T-cell (primary cell): ENCODE results near the gene CDH22. TPM values are rescaled to one million over a fixed set of nuclear protein-coding genes. Genes with fewer than 3 reads are reported as not detected.

Experiments
- ATAC-seq, 4 experiments: fragments of 200-7000 bp in 3 of 4; fragments of 150-1000 bp in 1 of 4; cut with Tn5 transposase; replicated peaks in 1 of 4; 1 replicate in 3 of 4; 2 replicates in 1 of 4; pipeline ENCODE4 v1.10.0; 2021; ENCODE audit warnings: moderate library complexity in 3 of 4, mild to moderate bottlenecking in 2 of 4, moderate number of reproducible peaks in 1 of 4
- CTCF ChIA-PET, 2 donors: fragments of 300-600 bp; sonication (Branson Sonifier 250); formaldehyde crosslinking; loops; one replicate each; lab custom pipeline; 2022; ENCODE audit warnings: antibody characterized with exemption in 2 of 2; lab: Charles Lee
- POLR2A ChIA-PET, 2 donors: fragments of 300-600 bp; sonication (Branson Sonifier 250); formaldehyde crosslinking; loops; one replicate each; lab custom pipeline; 2022; ENCODE audit warnings: antibody characterized with exemption in 2 of 2; lab: Charles Lee
- DNase-seq, 35 experiments: peaks; one replicate each; pipeline versions ENCODE4 v3.0.0 to v3.0.0-alpha.2; 2013 to 2023
- H3K27ac ChIP-seq: one replicate; pipeline ENCODE4 v1.5.1; 2013; ENCODE audit warnings: low read length
- H3K27me3 ChIP-seq, 2 experiments: replicated peaks in 1 of 2; 1 replicate in 1 of 2; 2 replicates in 1 of 2; pipeline versions ENCODE4 v1.6.1 to v1.7.0; 2013; ENCODE audit warnings: low read length in 1 of 2, mixed read lengths in 1 of 2; ENCODE audit not compliant: control insufficient read depth in 2 of 2, insufficient read depth in 2 of 2; ENCODE audit errors: extremely low read depth in 1 of 2
- H3K36me3 ChIP-seq, 2 donors: 1 replicate in 1 of 2; 2 replicates in 1 of 2; pipeline versions ENCODE4 v1.6.1 to v1.7.0; 2013; ENCODE audit warnings: low read length in 1 of 2; ENCODE audit not compliant: control insufficient read depth in 2 of 2, insufficient read depth in 1 of 2; ENCODE audit errors: extremely low read depth in 1 of 2
- H3K4me1 ChIP-seq, 2 experiments: 1 replicate in 1 of 2; 2 replicates in 1 of 2; pipeline versions ENCODE4 v1.6.1 to v1.7.0; 2013; ENCODE audit warnings: low read length in 2 of 2, mixed read lengths in 1 of 2; ENCODE audit not compliant: insufficient read depth in 2 of 2, control insufficient read depth in 1 of 2; ENCODE audit errors: extremely low read depth in 1 of 2
- H3K4me3 ChIP-seq, 2 donors: 1 replicate in 1 of 2; 2 replicates in 1 of 2; pipeline versions ENCODE4 v1.5.1 to v1.7.0; 2013; ENCODE audit warnings: mild to moderate bottlenecking in 2 of 2, low read length in 1 of 2, moderate library complexity in 1 of 2; ENCODE audit not compliant: control insufficient read depth in 1 of 2; ENCODE audit errors: extremely low read depth in 1 of 2
- H3K9me3 ChIP-seq: 2 replicates; pipeline ENCODE4 v1.7.0; 2013
- H3K27ac Mint-ChIP-seq, 2 donors: one replicate each; pipeline ENCODE4 v1.8.0; 2020 to 2021; ENCODE audit warnings: mild to moderate bottlenecking in 2 of 2, mixed read lengths in 2 of 2
- H3K27me3 Mint-ChIP-seq, 2 donors: one replicate each; pipeline ENCODE4 v1.8.0; 2021 to 2022; ENCODE audit warnings: mixed read lengths in 2 of 2
- H3K36me3 Mint-ChIP-seq: one replicate; pipeline ENCODE4 v1.8.0; 2021; ENCODE audit warnings: mixed read lengths
- H3K4me1 Mint-ChIP-seq, 3 donors: one replicate each; pipeline ENCODE4 v1.8.0; 2020 to 2022; ENCODE audit warnings: mixed read lengths in 3 of 3, mild to moderate bottlenecking in 1 of 3
- H3K4me3 Mint-ChIP-seq, 3 donors: one replicate each; pipeline ENCODE4 v1.8.0; 2020 to 2022; ENCODE audit warnings: mild to moderate bottlenecking in 3 of 3, mixed read lengths in 3 of 3, moderate library complexity in 3 of 3
- H3K9me3 Mint-ChIP-seq, 3 donors: one replicate each; pipeline ENCODE4 v1.8.0; 2020 to 2022; ENCODE audit warnings: mixed read lengths in 3 of 3
- WGBS: methylation state at CpG from one replicate; pipeline ENCODE4 v1.1.5; 2013; ENCODE audit warnings: missing lambda C conversion rate; ENCODE audit not compliant: insufficient coverage; 5-methylcytosine and 5-hydroxymethylcytosine counted together
- total RNA-seq, 35 experiments: library from RNA in 6 of 35; stranded (reverse) in 6 of 35; fragments of 120-200 nt in 1 of 35; gene quantifications; one replicate each; pipeline versions ENCODE4 v1.2.1 to v1.2.4 and lab custom pipeline; 2013 to 2026

Gene CDH22
- total RNA-seq, 5 donors from 2014 or later (not counting 1 experiment from before 2014, with no cell fraction given): not detected

- Mint-ChIP-seq H3K36me3 (no peaks in the 10 kb centered on the region), H3K27me3 (peaks cover 51 to 66% of the 10 kb centered on the region in 2 donors), H3K27ac (no peak overlapping the region), H3K4me3 (no peak overlapping the region), H3K4me1 (no peaks in the 10 kb centered on the region), H3K9me3 (no peaks in the 10 kb centered on the region)
- ChIA-PET CTCF (no interaction called here), POLR2A (no interaction called here)
- ATAC-seq: no peak
- H3K9me3 ChIP-seq: no peaks in the 10 kb centered on the region
- H3K27me3 ChIP-seq: peaks cover 0 to 73% of the 10 kb centered on the region in 2 experiments
- H3K27ac ChIP-seq: no peak overlapping the region
- no peaks in the 10 kb centered on the region for H3K4me1 ChIP-seq
- DNase-seq: no peak
- H3K4me3 ChIP-seq: no peak overlapping the region
- 68% methylated on average over 3 of the region's 3 CpGs for WGBS
- no peaks in the 10 kb centered on the region for H3K36me3 ChIP-seq
Measured at GRCh38 chr20:46298374-46298773, 9.9 kb downstream of the CDH22 start.

GRCh38 chr20:46296526-46297250, 11.6 kb downstream of the CDH22 start:
- H3K36me3 Mint-ChIP-seq: no peaks in the 10 kb centered on the region
- H3K27ac ChIP-seq: no peak overlapping the region
- ChIA-PET POLR2A (no interaction called here), CTCF (interaction anchor here in 1 of 2 donors (0.6 to 0.7 kb wide), 2 partner anchors 53 to 155 kb away, joined by 3 read pairs; no protein-coding TSS in a partner anchor)
- no peaks in the 10 kb centered on the region for H3K9me3 ChIP-seq
- no peak overlapping the region for H3K4me3 ChIP-seq
- no peaks in the 10 kb centered on the region for H3K9me3 Mint-ChIP-seq
- no peaks in the 10 kb centered on the region for H3K4me1 Mint-ChIP-seq
- H3K4me1 ChIP-seq: no peaks in the 10 kb centered on the region
- H3K27me3 Mint-ChIP-seq: peaks cover 57 to 72% of the 10 kb centered on the region in 2 donors
- no peak for DNase-seq
- no peak overlapping the region for H3K4me3 Mint-ChIP-seq
- WGBS: 73% methylated on average over 11 of the region's 12 CpGs
- H3K27me3 ChIP-seq: peaks cover 0 to 69% of the 10 kb centered on the region in 2 experiments
- H3K36me3 ChIP-seq: no peaks in the 10 kb centered on the region
- ATAC-seq: no peak
- H3K27ac Mint-ChIP-seq: no peak overlapping the region

- Histone ChIP-seq H3K36me3 (no peaks in the 10 kb centered on the region), H3K4me3 (no peak overlapping the region), H3K4me1 (no peaks in the 10 kb centered on the region), H3K27me3 (peaks cover 0 to 61% of the 10 kb centered on the region in 2 experiments), H3K9me3 (no peaks in the 10 kb centered on the region), H3K27ac (no peak overlapping the region)
- ChIA-PET CTCF (no interaction called here), POLR2A (no interaction called here)
- peaks cover 57 to 70% of the 10 kb centered on the region in 2 donors for H3K27me3 Mint-ChIP-seq
- WGBS: 20% methylated on average over 1 of the region's 3 CpGs
- ATAC-seq (no peak), DNase-seq (no peak)
- H3K4me3 Mint-ChIP-seq: no peak overlapping the region
- H3K4me1 Mint-ChIP-seq: no peaks in the 10 kb centered on the region
- no peaks in the 10 kb centered on the region for H3K36me3 Mint-ChIP-seq
- no peaks in the 10 kb centered on the region for H3K9me3 Mint-ChIP-seq
- no peak overlapping the region for H3K27ac Mint-ChIP-seq
Measured at GRCh38 chr20:46293084-46293483, 15.2 kb downstream of the CDH22 start.

DNA sequence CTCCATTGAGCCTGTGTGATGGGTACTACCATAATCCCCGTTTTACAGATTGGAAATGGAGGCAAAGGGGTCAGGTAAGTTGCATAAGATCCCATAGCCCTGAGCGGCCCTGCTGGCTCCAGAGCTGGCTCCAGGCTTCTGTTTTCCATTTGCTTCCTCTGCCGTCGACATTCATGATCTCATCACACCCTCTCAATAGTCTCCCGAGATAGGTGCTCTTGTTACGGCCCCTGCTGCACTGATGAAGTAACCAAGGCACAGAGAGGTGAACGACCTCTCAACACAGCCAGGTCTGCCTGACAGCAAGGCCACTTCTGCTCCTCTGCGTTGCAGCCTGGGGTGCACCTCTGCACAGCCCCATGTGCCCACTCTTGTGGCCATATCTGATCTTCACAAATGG, 16.9 kb downstream of the CDH22 start:
- no peaks in the 10 kb centered on the region for H3K36me3 ChIP-seq
- no peak overlapping the region for H3K4me3 ChIP-seq
- Mint-ChIP-seq H3K4me1 (no peaks in the 10 kb centered on the region), H3K9me3 (no peaks in the 10 kb centered on the region), H3K4me3 (no peak overlapping the region), H3K36me3 (no peaks in the 10 kb centered on the region), H3K27ac (no peak overlapping the region), H3K27me3 (peaks cover 40 to 54% of the 10 kb centered on the region in 2 donors)
- no peak for ATAC-seq
- ChIA-PET CTCF (no interaction called here), POLR2A (no interaction called here)
- DNase-seq: no peak
- H3K27ac ChIP-seq: no peak overlapping the region
- H3K9me3 ChIP-seq: no peaks in the 10 kb centered on the region
- no peaks in the 10 kb centered on the region for H3K4me1 ChIP-seq
- H3K27me3 ChIP-seq: peaks cover 0 to 53% of the 10 kb centered on the region in 2 experiments
- WGBS: 51% methylated on average over 7 of the region's 8 CpGs

- CTCF ChIA-PET: no interaction called here
- no peak for ATAC-seq
- H3K36me3 Mint-ChIP-seq: no peaks in the 10 kb centered on the region
Measured at GRCh38 chr20:46289432-46289831, 18.9 kb downstream of the CDH22 start.

GRCh38 chr20:46286977-46287376, 21.3 kb downstream of the CDH22 start:
- WGBS: no CpG with 5 or more reads among the region's 7 CpGs
- peaks cover 0 to 45% of the 10 kb centered on the region in 2 experiments for H3K27me3 ChIP-seq
- no peaks in the 10 kb centered on the region for H3K4me1 ChIP-seq
- POLR2A ChIA-PET: no interaction called here
- no peak overlapping the region for H3K27ac ChIP-seq
- no peaks in the 10 kb centered on the region for H3K9me3 Mint-ChIP-seq
- no peaks in the 10 kb centered on the region for H3K36me3 Mint-ChIP-seq
- CTCF ChIA-PET: interaction anchor here in 1 of 2 donors (0.5 kb wide), 1 partner anchor 19 kb away, joined by 4 read pairs; no protein-coding TSS in a partner anchor
- ATAC-seq (no peak), DNase-seq (no peak)
- no peaks in the 10 kb centered on the region for H3K36me3 ChIP-seq
- H3K27me3 Mint-ChIP-seq: peaks cover 21 to 48% of the 10 kb centered on the region in 2 donors
- H3K27ac Mint-ChIP-seq: no peak overlapping the region
- no peaks in the 10 kb centered on the region for H3K4me1 Mint-ChIP-seq
- H3K4me3 Mint-ChIP-seq: no peak overlapping the region
- H3K9me3 ChIP-seq: no peaks in the 10 kb centered on the region
- H3K4me3 ChIP-seq: no peak overlapping the region

More at GRCh38 chr20:46289432-46289831, 18.9 kb downstream of the CDH22 start:
- no peaks in the 10 kb centered on the region for H3K4me1 ChIP-seq
- peaks cover 0 to 49% of the 10 kb centered on the region in 2 experiments for H3K27me3 ChIP-seq
- no peak overlapping the region for H3K4me3 ChIP-seq
- WGBS: 80% methylated on average over 5 of the region's 5 CpGs
- no peak for DNase-seq
- Mint-ChIP-seq H3K9me3 (no peaks in the 10 kb centered on the region), H3K4me1 (no peaks in the 10 kb centered on the region), H3K4me3 (no peak overlapping the region), H3K27me3 (peaks cover 28 to 51% of the 10 kb centered on the region in 2 donors), H3K27ac (no peak overlapping the region)
- no peak overlapping the region for H3K27ac ChIP-seq
- H3K9me3 ChIP-seq: no peaks in the 10 kb centered on the region
- no peaks in the 10 kb centered on the region for H3K36me3 ChIP-seq
- POLR2A ChIA-PET: interaction anchor here in 1 of 2 donors (1.2 kb wide), 1 partner anchor 16 kb away, joined by 3 read pairs; no protein-coding TSS in a partner anchor
